DOHH2 (cell line): Measurements from ENCODE around the gene CLPTM1L.

Experiments
- EZH2phosphoT487 ChIP-seq: fragments of 200-600 bp; sonication (generic); IDR thresholded peaks from 2 replicates; pipeline ENCODE4 v1.6.1; 2017; ENCODE audit warnings: borderline replicate concordance, mild to moderate bottlenecking, antibody characterized with exemption, low read length, moderate library complexity, mixed read lengths
- TF ChIP-seq, protein P1 (sequence below): fragments of 200-600 bp; sonication (generic); IDR thresholded peaks from one replicate; pipeline ENCODE4 v1.5.1; 2014; ENCODE audit warnings: antibody characterized with exemption, mild to moderate bottlenecking, low read depth, low read length; ENCODE audit not compliant: poor library complexity, severe bottlenecking

DNA sequence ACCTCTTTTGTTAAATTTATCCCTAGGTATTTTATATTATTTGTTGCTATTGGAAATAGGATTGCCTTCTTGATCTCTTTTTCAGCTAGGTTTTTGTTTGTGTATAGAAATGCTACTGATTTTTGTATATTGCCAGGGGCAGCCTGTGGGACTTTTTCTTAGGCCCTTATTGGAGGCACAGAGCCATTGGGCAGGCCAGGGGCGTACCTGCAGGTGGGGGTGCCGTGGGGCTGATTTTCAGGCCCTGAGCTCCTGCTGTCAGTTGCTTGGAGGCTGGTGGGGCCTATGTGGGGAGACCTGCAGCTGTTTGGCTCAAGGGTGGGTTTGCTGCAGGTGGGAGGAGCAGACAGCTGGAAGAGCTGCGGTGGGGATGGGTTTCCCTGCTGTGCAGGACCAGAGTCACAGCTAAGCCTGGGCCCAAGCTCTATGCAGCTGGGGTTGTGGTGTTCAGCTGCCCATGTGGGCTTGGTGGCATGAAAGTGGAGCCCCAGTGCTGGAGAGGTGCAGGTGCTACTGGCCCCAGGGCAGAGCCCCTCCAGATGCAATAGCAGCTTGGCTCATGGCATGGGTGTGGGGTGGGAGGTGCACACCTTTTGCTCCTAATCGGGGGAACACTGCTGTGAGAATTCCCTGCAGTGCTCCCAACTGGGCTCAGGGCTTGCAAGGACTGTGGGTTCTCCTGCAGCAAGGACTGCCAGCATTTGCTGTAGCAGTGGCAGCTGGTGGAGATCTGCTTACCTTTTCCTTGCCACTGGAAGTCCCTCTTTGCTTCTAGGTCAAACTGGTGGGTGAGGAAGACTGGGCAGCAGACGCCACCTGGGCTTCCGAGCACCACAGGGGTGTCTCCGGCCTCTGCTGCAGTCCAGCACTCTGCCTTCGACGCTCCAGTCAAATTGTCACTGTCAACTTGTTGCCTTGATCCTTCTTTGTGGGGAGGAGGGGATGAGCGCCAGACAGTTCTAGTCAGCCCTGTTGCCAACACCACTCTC, 7.6 kb upstream of the CLPTM1L start:
- TF ChIP-seq, protein P1, sequence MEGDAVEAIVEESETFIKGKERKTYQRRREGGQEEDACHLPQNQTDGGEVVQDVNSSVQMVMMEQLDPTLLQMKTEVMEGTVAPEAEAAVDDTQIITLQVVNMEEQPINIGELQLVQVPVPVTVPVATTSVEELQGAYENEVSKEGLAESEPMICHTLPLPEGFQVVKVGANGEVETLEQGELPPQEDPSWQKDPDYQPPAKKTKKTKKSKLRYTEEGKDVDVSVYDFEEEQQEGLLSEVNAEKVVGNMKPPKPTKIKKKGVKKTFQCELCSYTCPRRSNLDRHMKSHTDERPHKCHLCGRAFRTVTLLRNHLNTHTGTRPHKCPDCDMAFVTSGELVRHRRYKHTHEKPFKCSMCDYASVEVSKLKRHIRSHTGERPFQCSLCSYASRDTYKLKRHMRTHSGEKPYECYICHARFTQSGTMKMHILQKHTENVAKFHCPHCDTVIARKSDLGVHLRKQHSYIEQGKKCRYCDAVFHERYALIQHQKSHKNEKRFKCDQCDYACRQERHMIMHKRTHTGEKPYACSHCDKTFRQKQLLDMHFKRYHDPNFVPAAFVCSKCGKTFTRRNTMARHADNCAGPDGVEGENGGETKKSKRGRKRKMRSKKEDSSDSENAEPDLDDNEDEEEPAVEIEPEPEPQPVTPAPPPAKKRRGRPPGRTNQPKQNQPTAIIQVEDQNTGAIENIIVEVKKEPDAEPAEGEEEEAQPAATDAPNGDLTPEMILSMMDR = no peak
- no peak for TF ChIP-seq EZH2phosphoT487
